SK-N-SH (cell line): ENCODE measurements around the gene DENND1A. TPM values are rescaled to one million over a fixed set of nuclear protein-coding genes. Genes with fewer than 3 reads are reported as not detected.

ENCODE experiments used
- CTCF ChIA-PET: fragments of 300-600, 350-600 bp; formaldehyde crosslinking; extraction: SDS; loops from one replicate; lab custom pipeline; 2021; lab: Yijun Ruan, JAX
- POLR2A ChIA-PET: fragments of 350-600 bp; sonication (Branson Sonifier 250); formaldehyde crosslinking; extraction: SDS; loops from one replicate; lab custom pipeline; 2020; ENCODE audit warnings: antibody characterized with exemption, inconsistent platforms; lab: Yijun Ruan, JAX
- DNase-seq: peaks from one replicate; pipeline ENCODE4 v3.0.0; 2012
- H2AFZ ChIP-seq: fragments of 200-600 bp; sonication (generic); 2 replicates; pipeline ENCODE4 v1.8.1; 2016; ENCODE audit warnings: antibody characterized with exemption, mild to moderate bottlenecking, low read depth
- H3F3A ChIP-seq: fragments of 200-600 bp; sonication (generic); replicated peaks from 2 replicates; pipeline ENCODE3; 2016; ENCODE audit warnings: antibody characterized with exemption, mild to moderate bottlenecking; ENCODE audit not compliant: insufficient read depth
- H3K27ac ChIP-seq, 2 experiments: fragments of 200-500 bp in 1 of 2; fragments of 200-600 bp in 1 of 2; sonication (Bioruptor generic) in 1 of 2; sonication (generic), shearing (Covaris generic) in 1 of 2; 2 replicates each; pipeline versions ENCODE4 v1.5.1 to v1.6.1; 2014 to 2016; ENCODE audit warnings: low read depth in 2 of 2, inconsistent platforms in 1 of 2, low read length in 1 of 2, mild to moderate bottlenecking in 1 of 2, mixed read lengths in 1 of 2
- H3K27me3 ChIP-seq: fragments of 200-600 bp; sonication (generic), shearing (Covaris generic); 2 replicates; pipeline ENCODE4 v1.6.1; 2016; ENCODE audit warnings: mixed run types; ENCODE audit not compliant: insufficient read depth
- H3K36me3 ChIP-seq, 2 experiments: fragments of 200-500 bp in 1 of 2; fragments of 200-600 bp in 1 of 2; sonication (Bioruptor generic) in 1 of 2; sonication (generic) in 1 of 2; replicated peaks in 1 of 2; 2 replicates each; pipeline versions ENCODE3 to v1.5.1; 2014 to 2016; ENCODE audit warnings: low read length in 1 of 2, mild to moderate bottlenecking in 1 of 2; ENCODE audit not compliant: insufficient read depth in 2 of 2, control insufficient read depth in 1 of 2
- H3K4me1 ChIP-seq, 2 experiments: fragments of 200-500 bp in 1 of 2; fragments of 200-600 bp in 1 of 2; sonication (Bioruptor generic) in 1 of 2; sonication (generic), shearing (Covaris generic) in 1 of 2; 2 replicates each; pipeline versions ENCODE4 v1.5.1 to v1.6.1; 2014 to 2016; ENCODE audit warnings: low read depth in 1 of 2, low read length in 1 of 2, mixed run types in 1 of 2; ENCODE audit not compliant: insufficient read depth in 2 of 2, control insufficient read depth in 1 of 2
- H3K4me2 ChIP-seq: fragments of 200-600 bp; sonication (generic), shearing (Covaris generic); 2 replicates; pipeline ENCODE4 v1.6.1; 2017; ENCODE audit warnings: mixed run types
- H3K4me3 ChIP-seq, 2 experiments: fragments of 200-500 bp in 1 of 2; fragments of 200-600 bp in 1 of 2; sonication (Bioruptor generic) in 1 of 2; sonication (generic), shearing (Covaris generic) in 1 of 2; 2 replicates each; pipeline versions ENCODE4 v1.5.1 to v1.8.1; 2014 to 2016; ENCODE audit warnings: low read depth in 2 of 2, inconsistent platforms in 1 of 2, low read length in 1 of 2, mild to moderate bottlenecking in 1 of 2, mixed read lengths in 1 of 2, moderate library complexity in 1 of 2
- H3K79me2 ChIP-seq: fragments of 200-600 bp; sonication (generic); 2 replicates; pipeline ENCODE4 v1.8.1; 2017; ENCODE audit warnings: mild to moderate bottlenecking; ENCODE audit not compliant: insufficient read depth
- H3K9ac ChIP-seq: fragments of 200-600 bp; sonication (generic); 2 replicates; pipeline ENCODE4 v1.6.1; 2017; ENCODE audit warnings: mixed run types
- H3K9me2 ChIP-seq: fragments of 200-600 bp; sonication (generic); 2 replicates; pipeline ENCODE4 v1.6.1; 2017; ENCODE audit warnings: mixed run types
- H3K9me3 ChIP-seq: fragments of 200-600 bp; sonication (generic); 2 replicates; pipeline ENCODE4 v1.6.1; 2017; ENCODE audit warnings: mixed run types, mild to moderate bottlenecking, moderate library complexity
- H4K20me1 ChIP-seq: fragments of 200-600 bp; sonication (generic); 2 replicates; pipeline ENCODE4 v1.6.1; 2017; ENCODE audit warnings: mild to moderate bottlenecking, mixed run types; ENCODE audit not compliant: insufficient read depth
- ELF1 ChIP-seq: IDR thresholded peaks from 2 replicates; pipeline ENCODE4 v1.4.0; 2012
- EZH2phosphoT487 ChIP-seq: fragments of 200-600 bp; sonication (generic); IDR thresholded peaks from 2 replicates; pipeline ENCODE4 v1.6.1; 2017; ENCODE audit warnings: low read depth, mixed run types, mild to moderate bottlenecking, antibody characterized with exemption, moderate library complexity, borderline replicate concordance
- FOXM1 ChIP-seq: IDR thresholded peaks from 2 replicates; pipeline ENCODE4 v1.4.0; 2012; ENCODE audit warnings: low read depth, mild to moderate bottlenecking
- GATA2 ChIP-seq: sonication (generic); formaldehyde crosslinking; IDR thresholded peaks from 2 replicates; pipeline ENCODE4 v1.5.0; 2020; ENCODE audit warnings: mild to moderate bottlenecking, missing genetic modification reagents
- MXI1 ChIP-seq: IDR thresholded peaks from 2 replicates; pipeline ENCODE4 v1.6.1; 2012; ENCODE audit warnings: mild to moderate bottlenecking, low read depth, low read length, improper control_type of control experiment
- POLR2AphosphoS5 ChIP-seq: IDR thresholded peaks from 2 replicates; pipeline ENCODE4 v1.6.1; 2012; ENCODE audit warnings: low read depth, low read length
- RCOR1 ChIP-seq: fragments of 150-350 bp; IDR thresholded peaks from 2 replicates; pipeline ENCODE4 v1.6.1; 2017; ENCODE audit warnings: antibody characterized with exemption, low read length
- RXRA ChIP-seq: IDR thresholded peaks from 2 replicates; pipeline ENCODE4 v1.4.0; 2012; ENCODE audit warnings: low read depth, mild to moderate bottlenecking, borderline replicate concordance
- SIN3A ChIP-seq: IDR thresholded peaks from 2 replicates; pipeline ENCODE4 v1.6.1; 2012; ENCODE audit warnings: low read depth, mild to moderate bottlenecking, low read length, moderate library complexity, borderline replicate concordance
- TAF1 ChIP-seq: IDR thresholded peaks from 2 replicates; pipeline ENCODE4 v1.6.1; 2012; ENCODE audit warnings: low read depth, mild to moderate bottlenecking, low read length, moderate library complexity, borderline replicate concordance
- TEAD4 ChIP-seq: IDR thresholded peaks from 2 replicates; pipeline ENCODE4 v1.4.0; 2012; ENCODE audit warnings: mild to moderate bottlenecking, borderline replicate concordance; ENCODE audit not compliant: insufficient read depth
- YY1 ChIP-seq: IDR thresholded peaks from 2 replicates; pipeline ENCODE4 v1.4.0; 2012; ENCODE audit warnings: low read depth, mild to moderate bottlenecking
- WGBS: methylation state at CpG from one replicate; pipeline ENCODE4 v1.1.6; 2017; ENCODE audit warnings: low lambda C conversion rate; 5-methylcytosine and 5-hydroxymethylcytosine counted together
- polyA plus RNA-seq, 3 experiments: library from polyadenylated mRNA; depleted of rRNA; stranded (reverse); fragments of >200 nt; gene quantifications; 2 replicates each; pipeline ENCODE4 v1.2.3, GENCODE V29; 2012
- TF ChIP-seq, protein P1 (sequence below): IDR thresholded peaks from 2 replicates; pipeline ENCODE4; 2012
- TF ChIP-seq, protein P2 (sequence below): fragments of 200-600 bp; sonication (generic); IDR thresholded peaks from 2 replicates; pipeline ENCODE4 v1.6.1; 2017; ENCODE audit warnings: antibody characterized with exemption, mild to moderate bottlenecking, moderate library complexity

Gene DENND1A
- polyA plus RNA-seq, 1 of the 3 experiments (the other 2 are of a cell fraction): 25.4 TPM

DNA sequence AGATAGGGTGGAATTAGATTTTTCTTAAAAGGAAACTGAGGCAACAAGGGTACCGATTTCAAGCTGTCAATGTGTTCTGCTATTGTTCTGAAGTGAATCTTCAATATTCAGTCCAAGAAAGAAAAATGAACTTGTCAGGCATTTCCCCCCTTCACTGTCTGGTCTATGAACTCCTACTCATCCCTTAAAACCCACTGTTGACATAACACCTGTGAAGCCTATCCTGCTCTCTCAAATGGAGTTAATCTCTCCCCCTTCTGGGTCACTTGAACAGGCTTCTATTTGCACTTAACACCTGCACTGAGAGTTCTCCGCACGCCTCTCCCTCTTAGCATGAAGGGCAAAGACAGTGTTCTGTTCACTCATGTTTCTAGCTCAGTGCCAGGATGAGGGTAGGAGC is 429.6 kb downstream of the DENND1A start:
- Histone ChIP-seq H3F3A (no peaks in the 10 kb centered on the region), H4K20me1 (no peaks in the 10 kb centered on the region), H3K4me1 (peaks cover 0 to 10% of the 10 kb centered on the region in 2 experiments; a peak in 2 of 4 replicates), H2AFZ (no peak overlapping the region), H3K27me3 (no peaks in the 10 kb centered on the region), H3K4me3 (no peak overlapping the region), H3K36me3 (no peaks in the 10 kb centered on the region), H3K9ac (no peak overlapping the region), H3K9me2 (no peaks in the 10 kb centered on the region), H3K79me2 (no peaks in the 10 kb centered on the region), H3K4me2 (no peak overlapping the region), H3K27ac (no peak overlapping the region), H3K9me3 (no peaks in the 10 kb centered on the region)
- DNase-seq: no peak
- WGBS: 69% methylated on average over 3 of the region's 3 CpGs
- CTCF ChIA-PET: interaction anchor here (1.0 to 2.4 kb wide), 2 partner anchors 22 to 541 kb away, joined by 3 to 5 read pairs; no protein-coding TSS in a partner anchor
- POLR2A ChIA-PET: no interaction called here
- TF ChIP-seq YY1: no peak
- TF ChIP-seq, protein P1, sequence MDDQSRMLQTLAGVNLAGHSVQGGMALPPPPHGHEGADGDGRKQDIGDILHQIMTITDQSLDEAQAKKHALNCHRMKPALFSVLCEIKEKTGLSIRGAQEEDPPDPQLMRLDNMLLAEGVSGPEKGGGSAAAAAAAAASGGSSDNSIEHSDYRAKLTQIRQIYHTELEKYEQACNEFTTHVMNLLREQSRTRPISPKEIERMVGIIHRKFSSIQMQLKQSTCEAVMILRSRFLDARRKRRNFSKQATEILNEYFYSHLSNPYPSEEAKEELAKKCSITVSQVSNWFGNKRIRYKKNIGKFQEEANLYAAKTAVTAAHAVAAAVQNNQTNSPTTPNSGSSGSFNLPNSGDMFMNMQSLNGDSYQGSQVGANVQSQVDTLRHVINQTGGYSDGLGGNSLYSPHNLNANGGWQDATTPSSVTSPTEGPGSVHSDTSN: no peak
- no peak for TF ChIP-seq MXI1
- no peak for TF ChIP-seq TAF1
- TF ChIP-seq, protein P2, sequence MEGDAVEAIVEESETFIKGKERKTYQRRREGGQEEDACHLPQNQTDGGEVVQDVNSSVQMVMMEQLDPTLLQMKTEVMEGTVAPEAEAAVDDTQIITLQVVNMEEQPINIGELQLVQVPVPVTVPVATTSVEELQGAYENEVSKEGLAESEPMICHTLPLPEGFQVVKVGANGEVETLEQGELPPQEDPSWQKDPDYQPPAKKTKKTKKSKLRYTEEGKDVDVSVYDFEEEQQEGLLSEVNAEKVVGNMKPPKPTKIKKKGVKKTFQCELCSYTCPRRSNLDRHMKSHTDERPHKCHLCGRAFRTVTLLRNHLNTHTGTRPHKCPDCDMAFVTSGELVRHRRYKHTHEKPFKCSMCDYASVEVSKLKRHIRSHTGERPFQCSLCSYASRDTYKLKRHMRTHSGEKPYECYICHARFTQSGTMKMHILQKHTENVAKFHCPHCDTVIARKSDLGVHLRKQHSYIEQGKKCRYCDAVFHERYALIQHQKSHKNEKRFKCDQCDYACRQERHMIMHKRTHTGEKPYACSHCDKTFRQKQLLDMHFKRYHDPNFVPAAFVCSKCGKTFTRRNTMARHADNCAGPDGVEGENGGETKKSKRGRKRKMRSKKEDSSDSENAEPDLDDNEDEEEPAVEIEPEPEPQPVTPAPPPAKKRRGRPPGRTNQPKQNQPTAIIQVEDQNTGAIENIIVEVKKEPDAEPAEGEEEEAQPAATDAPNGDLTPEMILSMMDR: no peak
- TF ChIP-seq EZH2phosphoT487: no peak
- TF ChIP-seq RCOR1: no peak
- TF ChIP-seq GATA2 (CRISPR knock-in tag): no peak
- TF ChIP-seq RXRA: no peak
- no peak for TF ChIP-seq ELF1
- TF ChIP-seq SIN3A: no peak

DNA sequence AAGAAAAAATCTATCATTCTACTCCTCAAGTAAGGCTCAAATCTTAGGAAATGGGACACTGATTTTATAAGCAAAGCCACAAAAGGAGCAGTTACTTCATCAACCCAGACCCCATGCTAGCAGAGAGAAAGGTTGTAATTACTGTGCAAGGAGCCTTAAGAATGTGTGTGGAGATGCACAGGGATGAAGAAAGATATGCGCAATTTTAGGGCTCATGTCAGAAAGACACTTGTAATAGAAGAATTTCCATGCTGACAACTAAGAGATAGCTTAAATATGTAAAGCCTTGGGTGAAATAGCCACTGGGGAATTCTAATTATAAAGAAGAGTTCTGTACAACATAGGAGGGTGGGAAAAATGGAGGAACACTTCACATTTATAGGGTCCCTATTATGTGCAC is 432.1 kb downstream of the DENND1A start:
- H2AFZ ChIP-seq: no peak overlapping the region
- no peak for DNase-seq

More for the DNA sequence above, 432.1 kb downstream of the DENND1A start:
- Histone ChIP-seq H4K20me1 (no peaks in the 10 kb centered on the region), H3F3A (no peaks in the 10 kb centered on the region), H3K36me3 (no peaks in the 10 kb centered on the region), H3K4me3 (no peak overlapping the region), H3K27me3 (no peaks in the 10 kb centered on the region), H3K9me3 (no peaks in the 10 kb centered on the region), H3K9me2 (no peaks in the 10 kb centered on the region), H3K27ac (no peak overlapping the region), H3K9ac (no peak overlapping the region), H3K4me1 (peaks cover 0 to 7% of the 10 kb centered on the region in 2 experiments; a peak in 2 of 4 replicates), H3K79me2 (no peaks in the 10 kb centered on the region), H3K4me2 (no peak overlapping the region)
- TF ChIP-seq, protein P1: no peak
- TF ChIP-seq TEAD4: no peak
- TF ChIP-seq FOXM1: no peak
- TF ChIP-seq ELF1: no peak
- no peak for TF ChIP-seq POLR2AphosphoS5
- no peak for TF ChIP-seq YY1
- ChIA-PET POLR2A (no interaction called here), CTCF (interaction anchor here (2.4 kb wide), 1 partner anchor 543 kb away, joined by 5 read pairs; no protein-coding TSS in a partner anchor)
- WGBS: 97% methylated on average over 1 of the region's 1 CpG
